Immature natural killer cell (primary cell): Measurements from ENCODE around the gene ATPAF1. TPM values are rescaled to one million over a fixed set of nuclear protein-coding genes. Genes with fewer than 3 reads are reported as not detected.

Experiments used
- DNase-seq, 3 donors: peaks; one replicate each; pipeline ENCODE4 v3.0.0; 2022; ENCODE audit warnings: mixed read lengths in 1 of 3
- H3K27ac Mint-ChIP-seq, 6 donors: one replicate each; pipeline ENCODE4 v1.8.0; 2020; ENCODE audit warnings: mixed read lengths in 6 of 6, mild to moderate bottlenecking in 5 of 6, inconsistent platforms in 4 of 6, moderate library complexity in 3 of 6
- H3K27me3 Mint-ChIP-seq, 3 donors: one replicate each; pipeline ENCODE4 v1.8.0; 2020 to 2021; ENCODE audit warnings: low read depth in 3 of 3, mild to moderate bottlenecking in 3 of 3, mixed read lengths in 3 of 3, moderate library complexity in 3 of 3, inconsistent platforms in 1 of 3
- H3K36me3 Mint-ChIP-seq, 3 donors: one replicate each; pipeline ENCODE4 v1.8.0; 2020; ENCODE audit warnings: mixed read lengths in 3 of 3, inconsistent platforms in 2 of 3, mild to moderate bottlenecking in 2 of 3
- H3K4me1 Mint-ChIP-seq, 2 donors: one replicate each; pipeline ENCODE4 v1.8.0; 2020; ENCODE audit warnings: inconsistent platforms in 2 of 2, mild to moderate bottlenecking in 2 of 2, mixed read lengths in 2 of 2, moderate library complexity in 1 of 2
- H3K4me3 Mint-ChIP-seq, 5 donors: one replicate each; pipeline ENCODE4 v1.8.0; 2020; ENCODE audit warnings: mild to moderate bottlenecking in 5 of 5, mixed read lengths in 5 of 5, inconsistent platforms in 3 of 5, moderate library complexity in 3 of 5
- H3K9me3 Mint-ChIP-seq, 6 donors: one replicate each; pipeline ENCODE4 v1.8.0; 2020; ENCODE audit warnings: mild to moderate bottlenecking in 6 of 6, mixed read lengths in 6 of 6, inconsistent platforms in 4 of 6, moderate library complexity in 3 of 6
- polyA plus RNA-seq, 3 donors: library from polyadenylated mRNA; unstranded; fragments of 300-500 nt; fragmentation: Illumina TruSeq; gene quantifications; one replicate each; pipeline ENCODE4 v1.2.3, GENCODE V29; 2021

The ATPAF1 gene
- polyA plus RNA-seq, 3 donors from 2014 or later = 50.6 to 139 (median 51.7) TPM

DNA sequence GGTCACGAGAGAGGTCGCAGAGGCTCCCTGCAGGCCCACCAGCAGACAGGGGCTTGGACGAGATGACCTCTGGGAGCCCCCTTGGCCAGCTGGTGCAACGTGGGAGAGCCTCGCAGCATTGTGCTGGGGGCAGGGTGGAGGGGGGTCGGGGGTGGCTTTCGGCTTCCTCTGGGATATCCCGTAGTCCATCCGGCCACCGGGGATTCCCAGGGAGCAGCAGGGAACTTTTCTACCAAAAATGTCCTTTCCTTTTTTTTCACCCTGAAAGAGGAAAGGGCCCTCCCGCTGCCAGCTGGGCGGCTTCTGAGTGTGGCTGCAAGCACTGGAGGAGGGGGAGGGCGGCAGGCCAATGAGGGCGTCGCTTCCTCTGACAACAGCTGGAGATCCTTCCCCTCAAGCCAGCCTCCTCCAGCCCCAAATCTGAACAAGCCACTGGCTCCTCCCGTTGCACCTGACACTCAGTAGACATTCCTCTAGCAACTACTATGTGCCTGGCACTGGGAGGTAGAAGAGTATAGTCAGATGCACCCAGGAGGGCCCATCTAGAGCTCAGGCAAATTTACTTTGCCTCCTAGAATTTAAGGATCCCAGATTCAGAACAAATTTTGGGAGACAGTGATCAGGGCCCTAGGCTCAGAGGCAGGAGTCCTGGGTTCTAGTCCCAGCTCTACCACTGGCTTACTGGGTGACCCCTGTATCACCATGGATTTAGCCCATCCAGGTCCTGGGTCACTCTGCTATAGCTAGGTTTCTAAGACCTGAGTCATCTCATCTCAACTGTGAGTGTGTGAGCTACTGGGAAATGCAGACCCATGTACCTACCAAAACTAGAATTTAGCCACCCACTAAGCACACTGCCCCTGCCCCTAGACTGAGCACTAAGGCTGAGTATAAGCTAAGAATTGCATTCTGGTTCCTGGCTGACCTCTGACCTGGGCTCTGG, 54.2 kb downstream of the ATPAF1 start:
- Mint-ChIP-seq H3K9me3 (no peaks in the 10 kb centered on the region), H3K27ac (peak overlapping the region; percentile 4 to 82 (median 40)), H3K36me3 (peaks cover 7 to 24% (median 20%) of the 10 kb centered on the region in 3 donors), H3K27me3 (peaks cover 0 to 2% (median 1%) of the 10 kb centered on the region in 3 donors), H3K4me3 (peak overlapping the region; percentile 33 to 93 (median 91)), H3K4me1 (peaks cover 62 to 69% of the 10 kb centered on the region in 2 donors)
- DNase-seq = peak in 2 of 3 donors; percentile 22 to 27

DNA sequence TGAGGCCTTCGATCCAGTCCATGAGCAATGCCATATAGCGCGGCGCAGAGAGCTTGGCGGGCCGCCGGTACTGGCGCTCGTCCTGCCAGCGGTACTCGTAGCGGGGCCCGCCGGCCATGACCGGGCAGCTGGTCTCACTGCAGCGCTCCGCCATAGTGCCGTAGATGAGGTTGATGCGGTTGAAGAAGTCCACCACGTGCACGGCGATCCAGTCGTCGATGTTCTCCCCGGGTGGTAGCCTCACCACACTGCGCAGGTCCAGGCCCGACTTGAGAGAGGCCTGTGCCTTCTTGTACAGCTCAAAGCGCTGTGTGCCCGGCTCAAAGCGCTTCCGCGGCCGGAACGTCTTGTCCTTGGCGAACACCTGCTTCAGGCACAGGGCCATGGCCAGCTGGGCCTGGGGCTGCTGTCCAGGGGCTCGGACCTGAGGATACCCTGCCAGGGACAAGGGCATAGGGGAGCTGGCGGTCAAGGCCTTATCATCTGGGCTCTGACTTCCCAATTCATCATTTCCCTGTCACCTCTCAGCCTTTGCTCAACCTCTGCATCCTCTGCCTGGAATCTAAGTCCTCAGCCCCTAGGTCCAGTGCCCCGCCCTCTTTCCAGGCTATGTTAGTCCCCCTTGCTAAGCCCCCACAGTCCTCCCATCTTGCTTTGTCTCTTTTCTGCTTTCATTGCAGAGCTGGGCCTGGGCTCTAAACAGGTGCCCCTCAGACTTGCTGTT, 55.1 kb downstream of the ATPAF1 start:
- Mint-ChIP-seq H3K9me3 (no peaks in the 10 kb centered on the region), H3K4me1 (peaks cover 62 to 69% of the 10 kb centered on the region in 2 donors), H3K27me3 (peaks cover 0 to 4% (median 1%) of the 10 kb centered on the region in 3 donors), H3K36me3 (peaks cover 10 to 31% (median 23%) of the 10 kb centered on the region in 3 donors), H3K27ac (peak overlapping the region in 4 of 6 donors; percentile 4 to 82 (median 59)), H3K4me3 (peak overlapping the region; percentile 33 to 93 (median 60))
- no peak for DNase-seq

DNA sequence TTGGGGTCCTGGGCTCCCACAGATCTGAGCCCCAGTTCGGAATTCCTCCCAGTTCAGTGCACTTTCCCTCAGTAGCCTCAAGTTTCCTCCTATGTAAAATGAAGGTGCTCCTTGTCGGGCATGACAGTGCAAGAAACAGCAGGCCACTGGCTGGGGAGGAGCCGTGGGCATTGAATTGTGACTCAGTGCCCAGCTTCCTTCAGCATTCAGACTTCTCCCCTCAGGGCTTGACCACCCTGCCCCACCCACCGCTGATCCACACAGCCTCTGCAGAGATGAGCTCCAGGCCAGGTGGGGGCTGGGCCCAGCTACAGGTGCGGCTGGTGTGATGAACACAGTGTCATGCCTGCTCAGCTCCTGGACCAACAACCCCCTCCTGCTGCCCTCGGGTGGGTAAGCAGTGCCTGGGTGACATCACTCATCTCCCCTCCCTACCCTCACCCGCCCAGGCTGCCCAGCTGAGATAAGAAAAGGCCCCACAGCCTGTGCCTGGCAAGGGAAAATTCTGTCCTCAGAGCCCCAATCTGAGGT, 56.4 kb downstream of the ATPAF1 start:
- peak overlapping the region in 2 of 5 donors; percentile 17 to 44 for H3K4me3 Mint-ChIP-seq
- H3K9me3 Mint-ChIP-seq = no peaks in the 10 kb centered on the region
- peaks cover 10 to 36% (median 23%) of the 10 kb centered on the region in 3 donors for H3K36me3 Mint-ChIP-seq
- H3K27me3 Mint-ChIP-seq = peaks cover 0 to 4% (median 1%) of the 10 kb centered on the region in 3 donors
- peak overlapping the region in 3 of 6 donors; percentile 52 to 65 (median 64) for H3K27ac Mint-ChIP-seq
- H3K4me1 Mint-ChIP-seq = peaks cover 55 to 59% of the 10 kb centered on the region in 2 donors
- DNase-seq = no peak

DNA sequence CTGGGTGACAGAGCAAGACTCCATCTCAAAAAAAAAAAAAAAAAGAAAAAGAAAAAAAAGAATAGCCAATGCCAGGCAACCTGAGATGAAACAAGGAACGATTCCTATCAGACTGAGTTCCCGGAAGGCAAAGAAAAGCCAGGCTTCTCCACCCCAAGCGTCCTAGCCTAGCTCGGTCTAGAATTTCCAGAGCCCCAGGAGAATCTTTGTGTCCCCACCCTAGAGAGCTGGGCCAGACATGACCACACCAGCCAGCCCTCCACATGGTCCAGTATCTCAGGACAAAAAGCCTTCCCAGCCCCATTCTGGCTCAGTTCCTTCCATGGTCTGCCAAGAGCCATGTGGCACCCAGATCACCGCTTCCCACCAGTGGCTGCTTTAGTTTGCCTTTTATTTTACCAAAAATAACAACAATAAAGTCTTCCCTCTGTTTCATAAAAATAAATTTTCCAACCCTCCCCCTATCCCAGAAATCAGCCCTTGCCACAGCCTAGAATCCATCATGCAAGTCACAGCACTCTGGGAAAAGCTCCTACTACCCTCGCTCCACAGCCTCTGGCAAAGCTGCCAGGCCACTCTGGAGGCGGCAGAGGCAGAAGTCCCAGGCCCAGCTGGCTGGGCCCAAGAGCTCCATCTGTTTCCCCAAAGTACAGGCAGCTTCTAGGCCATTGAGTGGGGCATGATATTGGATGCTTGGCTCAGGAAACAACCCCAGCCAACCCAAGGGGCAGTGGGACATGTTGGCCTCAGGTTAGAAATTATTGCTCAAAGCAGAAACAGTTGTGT, 60.6 kb downstream of the ATPAF1 start:
- Mint-ChIP-seq H3K27ac (no peak overlapping the region), H3K4me1 (peaks cover 58 to 61% of the 10 kb centered on the region in 2 donors), H3K9me3 (no peaks in the 10 kb centered on the region), H3K4me3 (no peak overlapping the region), H3K27me3 (peaks cover 3 to 14% (median 4%) of the 10 kb centered on the region in 3 donors), H3K36me3 (peaks cover 10 to 36% (median 23%) of the 10 kb centered on the region in 3 donors)
- no peak for DNase-seq

DNA sequence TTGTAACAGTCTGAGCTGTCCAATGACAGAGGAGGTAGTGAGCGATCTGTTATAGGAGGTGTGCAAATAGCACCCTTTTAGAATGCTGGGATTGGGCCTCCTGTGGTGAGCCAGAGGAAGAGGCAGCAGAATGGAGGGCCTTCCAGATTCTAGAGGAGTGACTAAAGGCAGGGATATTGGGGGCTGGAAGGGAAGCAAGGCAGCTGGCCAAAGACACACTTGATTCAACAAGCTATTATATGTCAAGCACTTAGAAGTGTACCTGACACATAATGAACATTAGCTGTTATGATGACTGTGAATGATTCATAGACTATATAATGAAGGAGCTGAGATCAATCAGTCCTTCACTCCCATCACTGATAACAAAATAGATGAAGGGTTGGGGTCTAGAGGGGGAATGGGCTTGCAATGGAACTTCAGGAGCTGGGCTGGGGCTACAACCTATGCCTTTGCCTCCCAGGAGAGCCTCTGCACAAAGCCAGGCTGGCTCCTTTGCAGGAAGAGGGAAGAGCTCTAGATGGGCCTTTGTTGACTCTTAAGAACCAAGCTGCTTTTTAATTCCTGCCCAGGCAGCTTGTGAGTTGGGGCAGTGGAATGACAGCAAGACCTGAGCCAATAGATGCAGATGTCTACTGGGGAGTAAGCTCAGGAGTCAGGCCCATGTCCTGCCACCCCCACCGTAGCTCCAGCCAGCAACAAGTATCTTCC, 61.8 kb downstream of the ATPAF1 start:
- peak overlapping the region in 5 of 6 donors; percentile 5 to 79 (median 67) for H3K27ac Mint-ChIP-seq
- peaks cover 58 to 62% of the 10 kb centered on the region in 2 donors for H3K4me1 Mint-ChIP-seq

DNA sequence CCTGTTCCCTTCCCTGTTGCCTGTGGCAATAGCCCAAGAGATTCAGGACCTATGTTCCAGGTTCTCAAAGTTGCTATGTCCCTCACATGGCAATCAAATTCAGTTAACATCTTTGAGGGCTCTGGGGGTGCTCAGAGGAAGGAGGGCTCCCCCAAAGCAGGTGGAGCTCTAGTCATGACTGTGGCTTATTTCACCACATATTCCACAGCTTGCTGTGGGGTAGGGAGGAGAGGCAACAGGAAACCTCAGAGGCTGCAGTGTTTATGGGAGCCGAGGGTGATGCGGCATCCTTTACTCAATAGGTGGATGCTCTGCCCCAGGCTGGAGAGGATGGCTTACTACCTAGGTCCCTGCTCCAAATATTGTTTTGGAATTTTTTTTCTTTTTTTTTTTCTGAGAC, 62.9 kb downstream of the ATPAF1 start:
- DNase-seq = peak in 1 of 3 donors; percentile 36
- H3K27me3 Mint-ChIP-seq = peaks cover 2 to 14% (median 4%) of the 10 kb centered on the region in 3 donors
- H3K36me3 Mint-ChIP-seq = peaks cover 5 to 28% (median 20%) of the 10 kb centered on the region in 3 donors
- peak overlapping the region; percentile 73 to 92 (median 78) for H3K27ac Mint-ChIP-seq
- H3K4me1 Mint-ChIP-seq = peaks cover 56 to 60% of the 10 kb centered on the region in 2 donors
- peak overlapping the region; percentile 95 to 98 (median 96) for H3K4me3 Mint-ChIP-seq
- no peaks in the 10 kb centered on the region for H3K9me3 Mint-ChIP-seq

More for the DNA sequence above, 61.8 kb downstream of the ATPAF1 start:
- H3K27me3 Mint-ChIP-seq = peaks cover 3 to 14% (median 4%) of the 10 kb centered on the region in 3 donors
- no peaks in the 10 kb centered on the region for H3K9me3 Mint-ChIP-seq
- peak overlapping the region; percentile 10 to 98 (median 95) for H3K4me3 Mint-ChIP-seq
- no peak for DNase-seq
- H3K36me3 Mint-ChIP-seq = peaks cover 10 to 36% (median 27%) of the 10 kb centered on the region in 3 donors

DNA sequence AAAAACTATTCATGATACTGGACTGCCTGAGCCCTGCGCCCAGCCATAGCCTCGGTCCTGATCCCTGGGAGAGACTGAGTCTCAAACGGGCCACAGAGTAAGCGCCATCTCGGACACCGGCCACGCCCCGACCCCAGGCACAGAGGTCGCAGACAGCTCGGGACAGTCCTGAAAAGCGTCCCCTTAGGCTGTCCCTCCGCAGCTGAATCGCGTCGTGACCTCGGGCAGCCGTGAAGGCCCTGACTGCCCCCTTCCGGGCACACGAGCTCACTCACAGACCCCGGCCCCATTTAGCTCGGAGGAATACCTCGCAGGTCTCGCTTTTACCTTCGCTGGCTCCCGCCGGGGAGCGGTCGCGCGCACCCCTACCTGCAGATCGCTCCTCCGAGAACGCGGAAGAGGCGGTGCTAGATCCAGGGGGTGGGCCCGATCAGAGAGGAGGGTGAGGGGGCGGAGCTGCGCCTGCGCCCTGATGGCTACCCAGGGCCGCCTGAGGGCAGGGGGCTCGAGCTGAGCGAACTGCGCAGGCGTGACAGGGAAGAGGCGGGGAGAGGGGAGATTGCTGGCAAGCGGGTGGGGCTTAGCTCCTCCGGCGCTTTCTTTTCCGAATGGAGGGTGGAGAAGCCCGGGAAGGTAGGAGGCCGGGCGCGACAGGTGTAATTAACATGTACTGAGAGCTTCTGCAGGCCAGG, 64.2 kb downstream of the ATPAF1 start, which contains the start of gene MKNK1:
Gene MKNK1, minus strand, starts transcription at position 411 of the 692 bp plus-strand sequence. CDS start 20,941 bp downstream, outside the sequence.
- H3K27ac Mint-ChIP-seq = peak within 1 kb of the TSS; percentile 73 to 93 (median 92)
- H3K27me3 Mint-ChIP-seq = peaks cover 2 to 12% (median 4%) of the 10 kb centered on the region in 3 donors
- H3K36me3 Mint-ChIP-seq = peaks cover 4 to 17% (median 7%) of the 10 kb centered on the region in 3 donors
- H3K4me3 Mint-ChIP-seq = peak within 1 kb of the TSS; percentile 95 to 98 (median 96)
- no peaks in the 10 kb centered on the region for H3K9me3 Mint-ChIP-seq
- peak; percentile 98 to 99 (median 98) for DNase-seq
- peaks cover 64 to 72% of the 10 kb centered on the region in 2 donors for H3K4me1 Mint-ChIP-seq

DNA sequence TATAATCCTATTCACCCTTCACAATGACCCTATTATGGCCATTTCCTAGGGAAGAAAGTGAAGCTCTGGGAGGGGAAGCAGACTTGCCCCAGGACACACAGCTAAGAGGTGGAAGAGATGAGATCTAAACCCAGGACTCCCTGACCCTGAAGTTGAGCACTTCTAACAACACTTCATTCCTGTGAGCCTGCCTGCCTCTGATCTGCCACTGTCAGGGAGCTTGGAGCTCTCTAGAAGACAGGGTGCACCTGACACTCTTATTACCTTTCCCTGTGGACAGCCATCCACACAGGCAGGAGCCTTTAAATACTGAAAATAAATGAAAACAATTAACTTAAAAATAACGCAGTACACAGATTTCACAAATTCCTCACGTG, 64.7 kb downstream of the ATPAF1 start:
- Mint-ChIP-seq H3K4me3 (peak overlapping the region; percentile 95 to 98 (median 96)), H3K4me1 (peaks cover 65 to 78% of the 10 kb centered on the region in 2 donors), H3K27ac (peak overlapping the region; percentile 73 to 93 (median 92)), H3K27me3 (peaks cover 2 to 11% (median 4%) of the 10 kb centered on the region in 3 donors), H3K9me3 (no peaks in the 10 kb centered on the region), H3K36me3 (peaks cover 0 to 13% (median 4%) of the 10 kb centered on the region in 3 donors)
- DNase-seq = no peak

DNA sequence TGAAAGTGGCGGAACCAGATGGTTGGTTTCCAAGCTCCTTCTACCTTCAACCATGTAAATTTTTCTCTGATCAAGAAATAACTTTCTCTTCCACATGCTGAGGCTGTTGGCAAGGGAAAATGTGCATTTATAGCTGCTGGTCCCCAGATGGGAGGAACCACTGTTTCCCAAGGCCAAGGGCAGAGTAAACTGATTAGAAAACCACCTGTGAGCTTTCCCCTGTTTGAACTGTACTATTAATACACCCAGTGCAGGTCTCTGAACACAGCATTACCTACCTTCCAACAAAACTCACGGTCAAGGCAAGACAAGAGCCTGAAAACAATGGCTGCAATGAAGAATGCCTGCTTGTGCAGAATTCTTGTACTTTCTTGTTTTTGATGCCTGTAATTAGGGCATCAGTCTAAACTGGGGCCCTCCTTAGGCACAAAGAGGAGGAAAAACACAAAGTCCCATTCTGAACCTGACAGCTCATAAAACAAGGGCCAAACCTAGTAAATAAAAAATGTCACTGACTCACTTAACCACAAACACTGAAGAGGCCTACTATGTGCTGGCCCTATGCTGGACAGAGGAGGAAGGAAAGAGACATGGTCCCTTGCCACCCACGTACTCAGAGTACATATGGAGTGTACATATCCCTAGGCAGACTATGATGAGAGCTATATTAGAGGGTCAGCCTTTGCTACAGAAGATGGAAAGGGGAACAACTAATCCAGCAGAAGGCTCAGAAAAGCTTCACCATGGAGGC, 66.7 kb downstream of the ATPAF1 start:
- H3K4me1 Mint-ChIP-seq = peaks cover 66 to 96% of the 10 kb centered on the region in 2 donors
- H3K27ac Mint-ChIP-seq = peak overlapping the region in 3 of 6 donors; percentile 54 to 76 (median 59)
- H3K27me3 Mint-ChIP-seq = peaks cover 2 to 10% (median 4%) of the 10 kb centered on the region in 3 donors
- peak overlapping the region; percentile 1 to 71 (median 5) for H3K4me3 Mint-ChIP-seq
- H3K36me3 Mint-ChIP-seq = peaks cover 6 to 10% (median 7%) of the 10 kb centered on the region in 3 donors
- DNase-seq = no peak
- H3K9me3 Mint-ChIP-seq = no peaks in the 10 kb centered on the region

DNA sequence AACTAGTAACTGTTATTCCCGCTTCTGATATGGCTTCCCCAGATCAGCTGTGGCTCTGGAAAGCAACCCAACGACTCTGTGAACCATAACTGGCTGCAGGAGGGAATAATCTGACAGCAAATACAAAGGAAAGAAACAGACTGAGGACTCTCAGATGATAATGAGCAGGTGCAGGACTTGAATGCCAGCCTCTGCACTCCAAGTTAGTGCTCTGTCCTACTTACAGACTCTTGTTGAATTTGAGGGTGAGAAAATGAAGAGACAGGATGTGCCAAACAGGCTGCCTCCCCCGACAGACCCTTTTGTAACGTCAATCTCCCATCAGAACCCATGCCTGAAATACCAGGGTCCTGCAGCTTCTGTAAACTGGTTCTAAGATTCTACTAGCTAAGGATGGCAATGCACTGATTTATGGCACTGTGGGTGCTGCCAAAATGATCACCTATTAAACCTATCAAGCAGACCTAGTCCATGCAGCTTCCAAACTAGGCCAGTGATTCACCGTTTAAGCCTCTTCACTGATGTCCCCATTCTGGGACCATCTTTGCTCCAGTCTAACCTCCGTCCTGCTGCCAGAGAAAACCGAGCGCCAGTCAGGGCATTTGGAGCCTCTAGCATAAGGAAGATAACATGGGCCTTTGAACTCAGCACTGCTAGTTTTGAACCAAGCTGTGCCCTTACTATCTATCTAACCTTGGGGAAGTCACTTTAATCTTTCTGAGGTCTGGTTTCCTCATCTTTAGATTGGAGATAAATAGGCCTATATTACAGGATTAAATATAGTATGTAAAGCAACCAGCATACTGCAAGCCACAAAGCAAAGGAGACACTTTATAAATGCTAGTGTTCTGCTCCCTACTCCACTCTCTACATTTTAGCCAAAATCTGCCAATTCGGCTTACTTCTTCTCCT, 68.8 kb downstream of the ATPAF1 start:
- H3K36me3 Mint-ChIP-seq = peaks cover 6 to 10% (median 7%) of the 10 kb centered on the region in 3 donors
- peaks cover 0 to 6% (median 3%) of the 10 kb centered on the region in 3 donors for H3K27me3 Mint-ChIP-seq
- DNase-seq = no peak
- no peaks in the 10 kb centered on the region for H3K9me3 Mint-ChIP-seq
- H3K27ac Mint-ChIP-seq = peak overlapping the region in 4 of 6 donors; percentile 13 to 82 (median 60)
- peak overlapping the region in 2 of 5 donors; percentile 19 to 29 for H3K4me3 Mint-ChIP-seq
- H3K4me1 Mint-ChIP-seq = peaks cover 62 to 96% of the 10 kb centered on the region in 2 donors
